ENCODE data around the gene RBKS. TPM values are rescaled to one million over a fixed set of nuclear protein-coding genes. Genes with fewer than 3 reads are reported as not detected.
A peak's percentile ranks its signal among the peaks of the same experiment; 100 is the strongest.

Gene RBKS
- total and polyA plus RNA-seq, 2 of the 13 experiments (the other 11 are each of a cell fraction or from before 2014, with no cell fraction given): 7.7 to 8.3 TPM

DNA sequence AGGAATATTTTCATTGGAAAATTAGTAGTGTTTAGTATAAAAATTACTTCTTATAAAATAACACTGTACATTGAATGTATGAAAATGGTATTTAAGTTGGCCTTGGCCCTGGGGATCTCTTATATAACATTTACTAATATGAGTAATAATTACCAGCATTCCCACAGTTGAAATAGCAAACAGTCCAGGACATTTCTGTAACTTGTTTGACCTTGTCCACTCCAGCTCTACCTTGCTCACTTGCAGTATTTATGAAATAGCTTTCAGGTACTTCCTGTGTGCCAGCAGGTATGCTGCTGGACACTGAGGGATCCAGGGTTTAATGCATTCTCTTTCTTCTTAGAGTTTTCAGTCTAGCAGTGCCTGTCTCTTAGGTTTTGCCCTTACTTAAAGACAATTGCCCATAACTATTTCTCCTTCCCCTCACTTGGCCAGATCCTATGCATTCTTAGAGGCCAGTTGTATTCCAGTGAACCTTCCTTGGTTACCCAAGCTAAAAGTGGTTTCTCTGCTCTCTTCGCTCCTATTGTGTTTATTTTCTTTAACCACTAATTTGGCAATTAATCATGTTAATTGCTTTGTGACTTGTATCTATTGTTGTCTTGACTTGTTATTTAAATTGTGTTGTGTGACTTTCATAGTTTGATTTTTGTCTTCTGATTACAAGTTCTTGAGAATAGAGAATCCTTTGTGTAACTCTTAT is 26.3 kb upstream of the RBKS start (continued):
- TF ChIP-seq ZNF816 (CRISPR knock-in tag; IDR thresholded peaks at IDR 0.05; ENCODE audit: borderline replicate concordance) (no peak), NRL (CRISPR knock-in tag; IDR thresholded peaks at IDR 0.05; ENCODE audit: borderline replicate concordance) (no peak), EED (CRISPR knock-in tag; IDR thresholded peaks at IDR 0.05) (no peak), ZNF737 (CRISPR knock-in tag; IDR thresholded peaks at IDR 0.05; ENCODE audit: borderline replicate concordance) (no peak), MAFK (conservative IDR thresholded peaks at IDR 0.05 in 1 of 2, IDR thresholded peaks at IDR 0.05 in 1 of 2; ENCODE audit: low read length in 2 of 2) (no peak), HDAC2 (CRISPR knock-in tag; IDR thresholded peaks at IDR 0.05) (peak; percentile 69; the same call in 1 of the 2 replicates), ZNF224 (CRISPR knock-in tag; IDR thresholded peaks at IDR 0.05) (no peak), MTF2 (CRISPR knock-in tag; IDR thresholded peaks at IDR 0.05; ENCODE audit: borderline replicate concordance) (no peak), TBL1XR1 (IDR thresholded peaks at IDR 0.05; ENCODE audit: borderline replicate concordance, low read length, partially characterized antibody) (peak; percentile 39), ZSCAN29 (CRISPR knock-in tag; conservative IDR thresholded peaks at IDR 0.05) (no peak), GPN1 (CRISPR knock-in tag; IDR thresholded peaks at IDR 0.05; ENCODE audit: borderline replicate concordance) (no peak), ZKSCAN1 (IDR thresholded peaks at IDR 0.05; ENCODE audit: low read length) (no peak)
- TF ChIP-seq, protein P1, sequence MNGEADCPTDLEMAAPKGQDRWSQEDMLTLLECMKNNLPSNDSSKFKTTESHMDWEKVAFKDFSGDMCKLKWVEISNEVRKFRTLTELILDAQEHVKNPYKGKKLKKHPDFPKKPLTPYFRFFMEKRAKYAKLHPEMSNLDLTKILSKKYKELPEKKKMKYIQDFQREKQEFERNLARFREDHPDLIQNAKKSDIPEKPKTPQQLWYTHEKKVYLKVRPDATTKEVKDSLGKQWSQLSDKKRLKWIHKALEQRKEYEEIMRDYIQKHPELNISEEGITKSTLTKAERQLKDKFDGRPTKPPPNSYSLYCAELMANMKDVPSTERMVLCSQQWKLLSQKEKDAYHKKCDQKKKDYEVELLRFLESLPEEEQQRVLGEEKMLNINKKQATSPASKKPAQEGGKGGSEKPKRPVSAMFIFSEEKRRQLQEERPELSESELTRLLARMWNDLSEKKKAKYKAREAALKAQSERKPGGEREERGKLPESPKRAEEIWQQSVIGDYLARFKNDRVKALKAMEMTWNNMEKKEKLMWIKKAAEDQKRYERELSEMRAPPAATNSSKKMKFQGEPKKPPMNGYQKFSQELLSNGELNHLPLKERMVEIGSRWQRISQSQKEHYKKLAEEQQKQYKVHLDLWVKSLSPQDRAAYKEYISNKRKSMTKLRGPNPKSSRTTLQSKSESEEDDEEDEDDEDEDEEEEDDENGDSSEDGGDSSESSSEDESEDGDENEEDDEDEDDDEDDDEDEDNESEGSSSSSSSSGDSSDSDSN (CRISPR knock-in tag; IDR thresholded peaks at IDR 0.05): no peak
- TF ChIP-seq, protein P2, sequence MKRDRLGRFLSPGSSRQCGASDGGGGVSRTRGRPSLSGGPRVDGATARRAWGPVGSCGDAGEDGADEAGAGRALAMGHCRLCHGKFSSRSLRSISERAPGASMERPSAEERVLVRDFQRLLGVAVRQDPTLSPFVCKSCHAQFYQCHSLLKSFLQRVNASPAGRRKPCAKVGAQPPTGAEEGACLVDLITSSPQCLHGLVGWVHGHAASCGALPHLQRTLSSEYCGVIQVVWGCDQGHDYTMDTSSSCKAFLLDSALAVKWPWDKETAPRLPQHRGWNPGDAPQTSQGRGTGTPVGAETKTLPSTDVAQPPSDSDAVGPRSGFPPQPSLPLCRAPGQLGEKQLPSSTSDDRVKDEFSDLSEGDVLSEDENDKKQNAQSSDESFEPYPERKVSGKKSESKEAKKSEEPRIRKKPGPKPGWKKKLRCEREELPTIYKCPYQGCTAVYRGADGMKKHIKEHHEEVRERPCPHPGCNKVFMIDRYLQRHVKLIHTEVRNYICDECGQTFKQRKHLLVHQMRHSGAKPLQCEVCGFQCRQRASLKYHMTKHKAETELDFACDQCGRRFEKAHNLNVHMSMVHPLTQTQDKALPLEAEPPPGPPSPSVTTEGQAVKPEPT (CRISPR knock-in tag; IDR thresholded peaks at IDR 0.05; ENCODE audit: low read depth): no peak
- TF ChIP-seq, protein P3, sequence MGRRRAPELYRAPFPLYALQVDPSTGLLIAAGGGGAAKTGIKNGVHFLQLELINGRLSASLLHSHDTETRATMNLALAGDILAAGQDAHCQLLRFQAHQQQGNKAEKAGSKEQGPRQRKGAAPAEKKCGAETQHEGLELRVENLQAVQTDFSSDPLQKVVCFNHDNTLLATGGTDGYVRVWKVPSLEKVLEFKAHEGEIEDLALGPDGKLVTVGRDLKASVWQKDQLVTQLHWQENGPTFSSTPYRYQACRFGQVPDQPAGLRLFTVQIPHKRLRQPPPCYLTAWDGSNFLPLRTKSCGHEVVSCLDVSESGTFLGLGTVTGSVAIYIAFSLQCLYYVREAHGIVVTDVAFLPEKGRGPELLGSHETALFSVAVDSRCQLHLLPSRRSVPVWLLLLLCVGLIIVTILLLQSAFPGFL (CRISPR knock-in tag; IDR thresholded peaks at IDR 0.05): no peak
- TF ChIP-seq, protein P4, sequence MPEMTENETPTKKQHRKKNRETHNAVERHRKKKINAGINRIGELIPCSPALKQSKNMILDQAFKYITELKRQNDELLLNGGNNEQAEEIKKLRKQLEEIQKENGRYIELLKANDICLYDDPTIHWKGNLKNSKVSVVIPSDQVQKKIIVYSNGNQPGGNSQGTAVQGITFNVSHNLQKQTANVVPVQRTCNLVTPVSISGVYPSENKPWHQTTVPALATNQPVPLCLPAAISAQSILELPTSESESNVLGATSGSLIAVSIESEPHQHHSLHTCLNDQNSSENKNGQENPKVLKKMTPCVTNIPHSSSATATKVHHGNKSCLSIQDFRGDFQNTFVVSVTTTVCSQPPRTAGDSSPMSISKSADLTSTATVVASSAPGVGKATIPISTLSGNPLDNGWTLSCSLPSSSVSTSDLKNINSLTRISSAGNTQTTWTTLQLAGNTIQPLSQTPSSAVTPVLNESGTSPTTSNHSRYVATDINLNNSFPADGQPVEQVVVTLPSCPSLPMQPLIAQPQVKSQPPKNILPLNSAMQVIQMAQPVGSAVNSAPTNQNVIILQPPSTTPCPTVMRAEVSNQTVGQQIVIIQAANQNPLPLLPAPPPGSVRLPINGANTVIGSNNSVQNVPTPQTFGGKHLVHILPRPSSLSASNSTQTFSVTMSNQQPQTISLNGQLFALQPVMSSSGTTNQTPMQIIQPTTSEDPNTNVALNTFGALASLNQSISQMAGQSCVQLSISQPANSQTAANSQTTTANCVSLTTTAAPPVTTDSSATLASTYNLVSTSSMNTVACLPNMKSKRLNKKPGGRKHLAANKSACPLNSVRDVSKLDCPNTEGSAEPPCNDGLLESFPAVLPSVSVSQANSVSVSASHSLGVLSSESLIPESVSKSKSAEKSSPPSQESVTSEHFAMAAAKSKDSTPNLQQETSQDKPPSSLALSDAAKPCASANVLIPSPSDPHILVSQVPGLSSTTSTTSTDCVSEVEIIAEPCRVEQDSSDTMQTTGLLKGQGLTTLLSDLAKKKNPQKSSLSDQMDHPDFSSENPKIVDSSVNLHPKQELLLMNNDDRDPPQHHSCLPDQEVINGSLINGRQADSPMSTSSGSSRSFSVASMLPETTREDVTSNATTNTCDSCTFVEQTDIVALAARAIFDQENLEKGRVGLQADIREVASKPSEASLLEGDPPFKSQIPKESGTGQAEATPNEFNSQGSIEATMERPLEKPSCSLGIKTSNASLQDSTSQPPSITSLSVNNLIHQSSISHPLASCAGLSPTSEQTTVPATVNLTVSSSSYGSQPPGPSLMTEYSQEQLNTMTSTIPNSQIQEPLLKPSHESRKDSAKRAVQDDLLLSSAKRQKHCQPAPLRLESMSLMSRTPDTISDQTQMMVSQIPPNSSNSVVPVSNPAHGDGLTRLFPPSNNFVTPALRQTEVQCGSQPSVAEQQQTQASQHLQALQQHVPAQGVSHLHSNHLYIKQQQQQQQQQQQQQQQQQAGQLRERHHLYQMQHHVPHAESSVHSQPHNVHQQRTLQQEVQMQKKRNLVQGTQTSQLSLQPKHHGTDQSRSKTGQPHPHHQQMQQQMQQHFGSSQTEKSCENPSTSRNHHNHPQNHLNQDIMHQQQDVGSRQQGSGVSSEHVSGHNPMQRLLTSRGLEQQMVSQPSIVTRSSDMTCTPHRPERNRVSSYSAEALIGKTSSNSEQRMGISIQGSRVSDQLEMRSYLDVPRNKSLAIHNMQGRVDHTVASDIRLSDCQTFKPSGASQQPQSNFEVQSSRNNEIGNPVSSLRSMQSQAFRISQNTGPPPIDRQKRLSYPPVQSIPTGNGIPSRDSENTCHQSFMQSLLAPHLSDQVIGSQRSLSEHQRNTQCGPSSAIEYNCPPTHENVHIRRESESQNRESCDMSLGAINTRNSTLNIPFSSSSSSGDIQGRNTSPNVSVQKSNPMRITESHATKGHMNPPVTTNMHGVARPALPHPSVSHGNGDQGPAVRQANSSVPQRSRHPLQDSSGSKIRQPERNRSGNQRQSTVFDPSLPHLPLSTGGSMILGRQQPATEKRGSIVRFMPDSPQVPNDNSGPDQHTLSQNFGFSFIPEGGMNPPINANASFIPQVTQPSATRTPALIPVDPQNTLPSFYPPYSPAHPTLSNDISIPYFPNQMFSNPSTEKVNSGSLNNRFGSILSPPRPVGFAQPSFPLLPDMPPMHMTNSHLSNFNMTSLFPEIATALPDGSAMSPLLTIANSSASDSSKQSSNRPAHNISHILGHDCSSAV (CRISPR knock-in tag; IDR thresholded peaks at IDR 0.05; ENCODE audit: borderline replicate concordance): no peak

All from HepG2 (cell line).